Measurements from ENCODE around the gene SOCS1. TPM values are rescaled to one million over a fixed set of nuclear protein-coding genes. Genes with fewer than 3 reads are reported as not detected.
A peak's percentile ranks its signal among the peaks of the same experiment; 100 is the strongest.

The SOCS1 gene
- total and polyA plus RNA-seq, 9 of the 15 experiments (the other 6 are each of a cell fraction or from before 2014, with no cell fraction given), result 0.04 to 7.5 (median 2.3) TPM

GRCh38 chr16:11232852-11233726 lies 22.9 kb downstream of the SOCS1 start (continued):
- TF ChIP-seq TRIM24 (IDR thresholded peaks at IDR 0.05) (peak in 1 of 2 experiments; percentile 69; a peak in 1 of 4 replicates), ZNF695 (CRISPR knock-in tag; IDR thresholded peaks at IDR 0.05) (no peak), STAG1 (CRISPR knock-in tag; IDR thresholded peaks at IDR 0.05; ENCODE audit: borderline replicate concordance) (no peak), ERF (CRISPR knock-in tag; IDR thresholded peaks at IDR 0.05) (peak; percentile 96), SIRT6 (IDR thresholded peaks at IDR 0.05; ENCODE audit: low read depth, low read length) (no peak), ZKSCAN1 (IDR thresholded peaks at IDR 0.05; ENCODE audit: low read depth, low read length) (0 out of 2 replicates have a peak, but pooled peaks have one; percentile 55), EP300 (IDR thresholded peaks at IDR 0.05; ENCODE audit: low read length) (peak; percentile 90), RFX7 (CRISPR knock-in tag; IDR thresholded peaks at IDR 0.05) (peak; percentile 8; the same call in 1 of the 2 replicates), SMAD3 (CRISPR knock-in tag; conservative IDR thresholded peaks at IDR 0.05) (peak; percentile 83), TARDBP (IDR thresholded peaks at IDR 0.05) (no peak), HNRNPLL (IDR thresholded peaks at IDR 0.05; ENCODE audit: low read depth, low read length, poor library complexity, severe bottlenecking) (peak; percentile 78), DPF2 (IDR thresholded peaks at IDR 0.05) (peak; percentile 53; the same call in 1 of the 2 replicates), TFAP4 (CRISPR knock-in tag; IDR thresholded peaks at IDR 0.05; ENCODE audit: borderline replicate concordance) (peak; percentile 97), ATF1 (CRISPR knock-in tag; IDR thresholded peaks at IDR 0.05) (no peak), ATF1 (tag; IDR thresholded peaks at IDR 0.05) (peak; percentile 91), ZNF584 (CRISPR knock-in tag; IDR thresholded peaks at IDR 0.05; ENCODE audit: low read depth) (peak; percentile 84), NCOR1 (IDR thresholded peaks at IDR 0.05) (peak; percentile 83), ELF2 (CRISPR knock-in tag; IDR thresholded peaks at IDR 0.05) (peak; percentile 86), HDAC6 (IDR thresholded peaks at IDR 0.05; ENCODE audit: low read depth, low read length) (no peak), ETS2 (tag; IDR thresholded peaks at IDR 0.05; ENCODE audit: borderline replicate concordance, poor library complexity, severe bottlenecking) (no peak), ZNF239 (CRISPR knock-in tag; IDR thresholded peaks at IDR 0.05) (peak; percentile 53), NR1H2 (CRISPR knock-in tag; IDR thresholded peaks at IDR 0.05) (no peak), ZNF644 (tag; IDR thresholded peaks at IDR 0.05; ENCODE audit: low read depth) (no peak), MXD1 (CRISPR knock-in tag; IDR thresholded peaks at IDR 0.05; ENCODE audit: borderline replicate concordance, poor library complexity, severe bottlenecking) (no peak), SNAPC5 (CRISPR knock-in tag; IDR thresholded peaks at IDR 0.05) (no peak), HES1 (IDR thresholded peaks at IDR 0.05; ENCODE audit: low read depth) (peak; percentile 51; the same call in 1 of the 2 replicates), HMG20B (CRISPR knock-in tag; IDR thresholded peaks at IDR 0.05) (no peak), JUNB (CRISPR knock-in tag; conservative IDR thresholded peaks at IDR 0.05) (no peak), ZNF175 (CRISPR knock-in tag; IDR thresholded peaks at IDR 0.05; ENCODE audit: low read depth) (peak; percentile 96), ZC3H8 (IDR thresholded peaks at IDR 0.05) (no peak)

Data from K562 (cell line).